Liver (tissue), 9 donors: ENCODE results near the gene FBN2. TPM values are rescaled to one million over a fixed set of nuclear protein-coding genes. Genes with fewer than 3 reads are reported as not detected.

Experiments used
- DNase-seq: peaks from one replicate; pipeline ENCODE4 v3.0.0-alpha.2; 2017; ENCODE audit warnings: low spot score
- H3K27ac ChIP-seq, 2 donors: one replicate each; pipeline ENCODE4 v1.7.0; 2013; ENCODE audit warnings: inconsistent platforms in 2 of 2, low read length in 2 of 2, control low read depth in 1 of 2, low read depth in 1 of 2, mild to moderate bottlenecking in 1 of 2
- H3K27me3 ChIP-seq, 4 donors: one replicate each; pipeline versions ENCODE4 v1.6.1 to v1.7.0; 2013; ENCODE audit warnings: low read length in 3 of 4, inconsistent platforms in 1 of 4, mild to moderate bottlenecking in 1 of 4, moderate library complexity in 1 of 4; ENCODE audit not compliant: control insufficient read depth in 4 of 4, insufficient read depth in 4 of 4
- H3K36me3 ChIP-seq, 4 donors: one replicate each; pipeline versions ENCODE4 v1.6.1 to v1.7.0; 2013; ENCODE audit warnings: low read length in 3 of 4, mild to moderate bottlenecking in 3 of 4, low read depth in 1 of 4, moderate library complexity in 1 of 4; ENCODE audit not compliant: control insufficient read depth in 4 of 4, insufficient read depth in 3 of 4
- H3K4me1 ChIP-seq, 4 donors: one replicate each; pipeline versions ENCODE4 v1.6.1 to v1.7.0; 2013; ENCODE audit warnings: low read length in 3 of 4, mild to moderate bottlenecking in 3 of 4, moderate library complexity in 1 of 4; ENCODE audit not compliant: control insufficient read depth in 4 of 4, insufficient read depth in 4 of 4
- H3K4me3 ChIP-seq, 3 donors: one replicate each; pipeline versions ENCODE4 v1.6.1 to v1.7.0; 2013; ENCODE audit warnings: low read length in 3 of 3, control low read depth in 1 of 3, low read depth in 1 of 3, mild to moderate bottlenecking in 1 of 3
- H3K9ac ChIP-seq, 2 donors: one replicate each; pipeline ENCODE4 v1.7.0; 2013; ENCODE audit warnings: low read length in 2 of 2, mild to moderate bottlenecking in 2 of 2, moderate library complexity in 2 of 2, control low read depth in 1 of 2, low read depth in 1 of 2
- H3K9me3 ChIP-seq, 4 donors: one replicate each; pipeline versions ENCODE4 v1.6.1 to v1.7.0; 2013; ENCODE audit warnings: low read length in 3 of 4; ENCODE audit not compliant: control insufficient read depth in 4 of 4
- CTCF ChIP-seq: fragments of 150-350 bp; IDR thresholded peaks from 2 replicates; pipeline ENCODE4 v1.5.1; 2017; ENCODE audit warnings: improper control_type of control experiment, low read depth, low read length; ENCODE audit not compliant: missing input control
- EGR1 ChIP-seq, 2 donors: IDR thresholded peaks; 2 replicates each; pipeline ENCODE4 v1.6.1; 2016 to 2018; ENCODE audit warnings: antibody characterized with exemption in 2 of 2, low read depth in 2 of 2
- FOXA1 ChIP-seq: IDR thresholded peaks from 2 replicates; pipeline ENCODE4 v1.6.1; 2016; ENCODE audit warnings: antibody characterized with exemption
- JUND ChIP-seq, 2 donors: IDR thresholded peaks; 2 replicates each; pipeline ENCODE4 v1.6.1; 2016; ENCODE audit warnings: antibody characterized with exemption in 2 of 2
- RAD21 ChIP-seq, 2 donors: IDR thresholded peaks; 2 replicates each; pipeline ENCODE4 v1.6.1; 2016; ENCODE audit warnings: antibody characterized with exemption in 2 of 2, mild to moderate bottlenecking in 2 of 2
- REST ChIP-seq: IDR thresholded peaks from 2 replicates; pipeline ENCODE4 v1.6.1; 2016; ENCODE audit warnings: antibody characterized with exemption, mild to moderate bottlenecking
- RXRA ChIP-seq, 2 donors: IDR thresholded peaks; 2 replicates each; pipeline ENCODE4 v1.6.1; 2017 to 2018; ENCODE audit warnings: antibody characterized with exemption in 2 of 2, mild to moderate bottlenecking in 1 of 2
- SP1 ChIP-seq: IDR thresholded peaks from 2 replicates; pipeline ENCODE4 v1.6.1; 2018; ENCODE audit warnings: antibody characterized with exemption, mild to moderate bottlenecking
- TAF1 ChIP-seq: conservative IDR thresholded peaks from 2 replicates; pipeline ENCODE4 v1.6.1; 2016; ENCODE audit warnings: antibody characterized with exemption, mild to moderate bottlenecking
- WGBS: extraction: QIAGEN DNeasy Blood & Tissue Kit; methylation state at CpG from one replicate; pipeline ENCODE4 v1.1.7; 2013; 5-methylcytosine and 5-hydroxymethylcytosine counted together
- polyA plus RNA-seq, 2 donors: library from polyadenylated mRNA; stranded (reverse) in 1 of 2; unstranded in 1 of 2; fragments of 200-250 nt in 1 of 2; fragments of >200 nt in 1 of 2; fragmentation: Nextera tagmentation in 1 of 2; extraction: Ambion mirVana in 1 of 2; gene quantifications; one replicate each; pipeline versions ENCODE4 v1.2.1 to v1.2.3, GENCODE V29; 2013 to 2015
- total RNA-seq, 2 donors: library from RNA; depleted of rRNA; stranded (reverse); fragments of >200 nt; gene quantifications; one replicate each; pipeline ENCODE4 v1.2.3, GENCODE V29; 2014
- TF ChIP-seq, protein P1 (sequence below): IDR thresholded peaks from 2 replicates; pipeline ENCODE4 v1.6.1; 2016; ENCODE audit warnings: antibody characterized with exemption
- TF ChIP-seq, protein P2 (sequence below): IDR thresholded peaks from 2 replicates; pipeline ENCODE4 v1.6.1; 2016; ENCODE audit warnings: antibody characterized with exemption
- TF ChIP-seq, protein P3 (sequence below): IDR thresholded peaks from 2 replicates; pipeline ENCODE4 v1.6.1; 2016; ENCODE audit warnings: antibody characterized with exemption
- donor health status: healthy.
- donor health status: healthy.
- donor health status: healthy.
- donor health status: healthy.
- donor health status: healthy.

Gene FBN2
- total and polyA plus RNA-seq, 4 donors = 0.08 to 4.1 (median 0.47) TPM

- Histone ChIP-seq H3K9me3 (no peaks in the 10 kb centered on the region), H3K27me3 (no peaks in the 10 kb centered on the region), H3K4me1 (no peaks in the 10 kb centered on the region), H3K4me3 (no peak overlapping the region), H3K36me3 (no peaks in the 10 kb centered on the region), H3K9ac (no peak overlapping the region), H3K27ac (no peak overlapping the region)
- WGBS = 83% methylated on average over 3 of the region's 3 CpGs
- TF ChIP-seq REST (no peak), SP1 (no peak), EGR1 (IDR thresholded peaks at IDR 0.05; ENCODE audit: low read depth in 2 of 2) (no peak), JUND (IDR thresholded peaks at IDR 0.05) (no peak), RAD21 (IDR thresholded peaks at IDR 0.05) (no peak), FOXA1 (no peak), TAF1 (no peak)
- TF ChIP-seq, protein P1, sequence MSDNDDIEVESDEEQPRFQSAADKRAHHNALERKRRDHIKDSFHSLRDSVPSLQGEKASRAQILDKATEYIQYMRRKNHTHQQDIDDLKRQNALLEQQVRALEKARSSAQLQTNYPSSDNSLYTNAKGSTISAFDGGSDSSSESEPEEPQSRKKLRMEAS = no peak
- TF ChIP-seq, protein P2, sequence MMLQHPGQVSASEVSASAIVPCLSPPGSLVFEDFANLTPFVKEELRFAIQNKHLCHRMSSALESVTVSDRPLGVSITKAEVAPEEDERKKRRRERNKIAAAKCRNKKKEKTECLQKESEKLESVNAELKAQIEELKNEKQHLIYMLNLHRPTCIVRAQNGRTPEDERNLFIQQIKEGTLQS = no peak
- DNase-seq = no peak
These were observed 208.6 kb downstream of the FBN2 start for GRCh38 chr5:128329386-128329939.

GRCh38 chr5:128328446-128328845 lies 209.6 kb downstream of the FBN2 start:
- H3K9me3 ChIP-seq = no peaks in the 10 kb centered on the region
- no peaks in the 10 kb centered on the region for H3K36me3 ChIP-seq
- no peak for DNase-seq
- TF ChIP-seq CTCF (no peak), TAF1 (no peak), JUND (IDR thresholded peaks at IDR 0.05) (no peak), RXRA (IDR thresholded peaks at IDR 0.05) (no peak)
- TF ChIP-seq, protein P3, sequence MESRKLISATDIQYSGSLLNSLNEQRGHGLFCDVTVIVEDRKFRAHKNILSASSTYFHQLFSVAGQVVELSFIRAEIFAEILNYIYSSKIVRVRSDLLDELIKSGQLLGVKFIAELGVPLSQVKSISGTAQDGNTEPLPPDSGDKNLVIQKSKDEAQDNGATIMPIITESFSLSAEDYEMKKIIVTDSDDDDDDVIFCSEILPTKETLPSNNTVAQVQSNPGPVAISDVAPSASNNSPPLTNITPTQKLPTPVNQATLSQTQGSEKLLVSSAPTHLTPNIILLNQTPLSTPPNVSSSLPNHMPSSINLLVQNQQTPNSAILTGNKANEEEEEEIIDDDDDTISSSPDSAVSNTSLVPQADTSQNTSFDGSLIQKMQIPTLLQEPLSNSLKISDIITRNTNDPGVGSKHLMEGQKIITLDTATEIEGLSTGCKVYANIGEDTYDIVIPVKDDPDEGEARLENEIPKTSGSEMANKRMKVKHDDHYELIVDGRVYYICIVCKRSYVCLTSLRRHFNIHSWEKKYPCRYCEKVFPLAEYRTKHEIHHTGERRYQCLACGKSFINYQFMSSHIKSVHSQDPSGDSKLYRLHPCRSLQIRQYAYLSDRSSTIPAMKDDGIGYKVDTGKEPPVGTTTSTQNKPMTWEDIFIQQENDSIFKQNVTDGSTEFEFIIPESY = no peak
- H3K27ac ChIP-seq = no peak overlapping the region
- no peak overlapping the region for H3K9ac ChIP-seq
- no peaks in the 10 kb centered on the region for H3K4me1 ChIP-seq
- H3K4me3 ChIP-seq = no peak overlapping the region
- H3K27me3 ChIP-seq = no peaks in the 10 kb centered on the region
- 89% methylated on average over 8 of the region's 8 CpGs for WGBS
